Measurements from ENCODE around the gene C4BPA. TPM values are rescaled to one million over a fixed set of nuclear protein-coding genes. Genes with fewer than 3 reads are reported as not detected.
A peak's percentile ranks its signal among the peaks of the same experiment; 100 is the strongest.

The C4BPA gene
- total and polyA plus RNA-seq, 2 of the 8 experiments (the other 6 are each of a cell fraction or from before 2014, with no cell fraction given): not detected

GRCh38 chr1:207085887-207086286, 18.1 kb upstream of the C4BPA start:
- Histone ChIP-seq H3K9ac (replicated peaks in 1 of 4; ENCODE audit: extremely low read depth in 1 of 4, low read depth in 3 of 4, low read length in 3 of 4) (no peak overlapping the region), H3K9me3 (ENCODE audit: insufficient read depth in 2 of 2, low read depth in 1 of 2, low read length in 1 of 2) (no peaks in the 10 kb centered on the region), H3K23me2 (ENCODE audit: low read depth, low read length) (no peaks in the 10 kb centered on the region), H2BK20ac (ENCODE audit: low read length) (no peak overlapping the region), H3K4ac (replicated peaks; ENCODE audit: insufficient read length, low read depth, low read length) (no peak overlapping the region), H4K5ac (ENCODE audit: insufficient read length, low read depth, low read length) (no peak overlapping the region), H3K79me2 (ENCODE audit: control insufficient read depth in 1 of 2, insufficient read depth in 2 of 2, low read length in 2 of 2) (no peaks in the 10 kb centered on the region), H3K18ac (ENCODE audit: extremely low read depth, low read length) (no peak overlapping the region), H3K27ac (ENCODE audit: low read depth, low read length) (no peak overlapping the region), H3K79me1 (ENCODE audit: low read depth, low read length) (no peaks in the 10 kb centered on the region), H3K36me3 (ENCODE audit: control insufficient read depth in 2 of 4, insufficient read depth in 4 of 4, low read length in 3 of 4) (no peaks in the 10 kb centered on the region), H2AFZ (ENCODE audit: low read length) (0 out of 2 replicates have a peak overlapping the region, but pooled peaks have one; percentile 74), H2BK12ac (ENCODE audit: low read depth, low read length) (no peak overlapping the region), H2BK5ac (ENCODE audit: low read depth, low read length) (no peak overlapping the region), H4K91ac (replicated peaks; ENCODE audit: insufficient read length, low read length) (no peak overlapping the region), H2AK5ac (ENCODE audit: low read depth, low read length) (no peak overlapping the region), H4K8ac (ENCODE audit: extremely low read depth, insufficient read depth, low read length) (no peak overlapping the region), H3K4me3 (ENCODE audit: extremely low read depth in 1 of 4, insufficient read depth in 2 of 4, low read depth in 3 of 4, low read length in 4 of 4) (no peak overlapping the region), H3K27me3 (replicated peaks in 1 of 4; ENCODE audit: control insufficient read depth in 3 of 4, extremely low read depth in 1 of 4, insufficient read depth in 3 of 4, low read length in 3 of 4) (no peaks in the 10 kb centered on the region), H2BK120ac (replicated peaks; ENCODE audit: low read depth, low read length) (no peak overlapping the region), H3K14ac (ENCODE audit: insufficient read length) (no peak overlapping the region), H2BK15ac (ENCODE audit: low read length) (no peak overlapping the region), H3K56ac (replicated peaks; ENCODE audit: insufficient read length, low read depth, low read length) (no peak overlapping the region), H3K23ac (ENCODE audit: insufficient read length) (no peak overlapping the region), H3K4me2 (ENCODE audit: insufficient read depth in 1 of 2, low read depth in 2 of 2, low read length in 2 of 2) (no peak overlapping the region), H3K4me1 (replicated peaks in 1 of 4; ENCODE audit: control insufficient read depth in 3 of 4, insufficient read depth in 4 of 4, low read length in 3 of 4) (peaks cover 0 to 3% (median 0%) of the 10 kb centered on the region in 4 experiments; a peak in 2 of 7 replicates), H4K20me1 (replicated peaks in 1 of 2; ENCODE audit: control insufficient read depth in 1 of 2, insufficient read depth in 2 of 2, low read length in 2 of 2) (no peaks in the 10 kb centered on the region)
- TF ChIP-seq TEAD4 (IDR thresholded peaks at IDR 0.05; ENCODE audit: low read depth, low read length): no peak
- TF ChIP-seq HDAC6 (IDR thresholded peaks at IDR 0.05; ENCODE audit: low read depth, low read length): no peak
- no peak for TF ChIP-seq KDM5A (IDR thresholded peaks at IDR 0.05; ENCODE audit: low read length)
- no peak for TF ChIP-seq KDM4A (IDR thresholded peaks at IDR 0.05; ENCODE audit: low read depth, low read length, severe bottlenecking)
- TF ChIP-seq CREB1 (IDR thresholded peaks at IDR 0.05): no peak
- no peak for TF ChIP-seq NRF1 (IDR thresholded peaks at IDR 0.05; ENCODE audit: low read depth, low read length)
- no peak for TF ChIP-seq GABPA (IDR thresholded peaks at IDR 0.05; ENCODE audit: borderline replicate concordance, insufficient read depth, low read length)
- no peak for TF ChIP-seq MAX (IDR thresholded peaks at IDR 0.05)
- no peak for TF ChIP-seq CEBPB (IDR thresholded peaks at IDR 0.05; ENCODE audit: low read depth, low read length)
- no peak for TF ChIP-seq BACH1 (IDR thresholded peaks at IDR 0.05; ENCODE audit: low read length)
- 57% methylated on average over 3 of the region's 3 CpGs; no CpG with 5 or more reads in 1 of the 2 experiments for WGBS, 2 experiments (ENCODE audit: extremely low coverage in 1 of 2, insufficient coverage in 1 of 2, insufficient read length in 1 of 2, insufficient replicate concordance in 2 of 2, low coverage in 1 of 2, low lambda C conversion rate in 2 of 2, missing lambda C conversion rate in 1 of 2)
- ChIA-PET POLR2A (ENCODE audit: partially characterized antibody) (no interaction called here), CTCF (ENCODE audit: partially characterized antibody) (interaction anchor here (1.2 to 1.7 kb wide), 2 partner anchors 316 to 414 kb away, joined by 3 to 8 read pairs; no protein-coding TSS in a partner anchor)
- DNase-seq (ENCODE audit: low read depth in 1 of 2, low spot score in 2 of 2) (no peak), FAIRE-seq (no peak)
